ENCODE measurements around the gene PKNOX2.

PKNOX2 gene

GRCh38 chr11:125454047-125454446, 289.5 kb downstream of the PKNOX2 start:
- no peak for DNase-seq

GRCh38 chr11:125455851-125456250, 291.3 kb downstream of the PKNOX2 start:
- DNase-seq: no peak

- no peak for DNase-seq
Observed at GRCh38 chr11:125457814-125458343, 293.3 kb downstream of the PKNOX2 start.

DNA sequence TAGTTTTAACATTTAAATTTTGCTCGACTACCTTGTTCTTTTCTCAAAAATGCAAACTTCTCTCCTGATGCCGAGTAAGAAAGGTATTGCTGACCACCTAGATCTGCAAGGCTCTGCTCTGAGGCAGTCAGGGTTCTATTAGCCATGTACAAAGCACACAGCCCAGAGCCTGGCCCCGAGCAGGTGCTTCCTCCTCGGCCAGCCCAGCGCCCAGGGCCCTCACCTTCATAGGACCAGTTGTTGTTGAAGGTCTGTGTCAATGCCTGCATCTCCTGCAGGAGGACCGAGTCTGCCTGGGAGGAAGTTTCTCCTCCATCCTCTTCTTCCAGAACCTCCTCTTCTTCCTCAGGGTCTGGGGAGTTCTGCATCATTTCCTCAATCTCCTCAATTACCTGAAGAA, 295.7 kb downstream of the PKNOX2 start:
- DNase-seq: no peak

DNA sequence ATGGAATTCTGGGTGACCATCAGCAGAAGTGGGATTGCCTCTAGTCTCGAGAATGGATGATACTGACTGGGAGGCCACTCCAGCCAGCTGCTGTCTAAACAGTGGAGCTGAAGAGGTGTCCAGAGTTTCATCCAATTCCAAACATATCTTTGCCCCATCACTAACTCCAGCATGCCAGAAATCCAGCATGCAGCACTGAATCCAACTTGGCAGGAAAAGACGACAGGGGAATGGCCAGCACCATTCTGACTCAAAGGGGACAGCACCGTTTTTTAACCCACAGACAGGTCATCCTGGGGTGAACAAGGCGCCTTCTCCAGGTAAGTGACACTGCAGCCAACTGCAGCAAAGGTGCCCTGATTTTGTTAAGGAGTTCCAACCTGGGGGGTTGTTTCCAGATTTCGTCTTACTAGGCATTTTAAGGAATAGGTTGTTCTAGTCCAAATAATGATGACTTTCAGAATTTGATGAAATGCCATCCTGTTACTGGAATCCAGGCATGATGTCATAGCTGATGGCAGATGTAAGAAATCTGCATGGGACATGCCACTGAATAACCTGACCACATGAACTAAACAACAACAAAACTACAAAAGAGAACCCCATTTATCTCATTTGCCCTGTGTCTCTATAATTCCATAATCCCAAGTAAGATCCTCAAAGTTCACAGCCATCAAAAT, 299.2 kb downstream of the PKNOX2 start:
- DNase-seq: no peak

GRCh38 chr11:125464270-125464662, 299.7 kb downstream of the PKNOX2 start:
- no peak for DNase-seq

DNA sequence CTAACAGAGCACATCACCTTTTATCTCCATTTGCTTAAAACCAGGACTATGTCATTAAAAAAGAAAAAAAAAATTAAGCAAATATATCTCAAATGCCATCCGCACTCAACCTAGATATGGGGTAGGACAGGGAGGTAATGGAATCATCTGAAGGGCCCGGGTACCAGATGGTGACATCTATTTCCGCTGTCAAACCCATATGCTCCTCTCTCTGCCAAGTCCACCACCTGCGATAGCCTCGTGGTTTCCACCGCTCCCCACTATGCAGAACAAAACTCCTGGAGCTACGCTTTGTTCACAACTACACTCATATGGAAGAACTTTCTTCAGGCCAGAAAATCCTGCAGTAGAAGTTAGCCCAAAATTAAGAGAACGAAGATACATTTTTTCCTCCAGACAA, 300.1 kb downstream of the PKNOX2 start:
- DNase-seq: no peak

DNA sequence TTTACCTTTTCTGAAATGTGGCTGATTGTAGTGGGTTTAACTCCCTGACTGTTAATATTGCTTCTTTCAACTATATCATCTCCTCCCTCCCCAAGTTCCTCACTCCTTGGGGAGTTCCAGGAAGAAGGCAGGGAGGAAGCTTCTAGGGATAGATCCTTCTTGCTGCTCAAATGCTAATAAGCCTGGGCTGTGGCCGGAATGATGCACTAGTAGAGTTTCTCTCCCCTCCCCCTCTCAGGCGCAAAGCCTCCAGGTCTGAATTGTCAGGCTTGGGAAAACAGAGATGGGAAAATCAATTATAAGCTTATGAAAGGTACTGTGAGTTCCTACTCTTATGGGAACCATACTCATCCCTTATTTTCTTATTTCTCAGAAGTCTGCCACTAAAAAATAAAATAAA, 300.7 kb downstream of the PKNOX2 start:
- no peak for DNase-seq

- DNase-seq: no peak
Observed at GRCh38 chr11:125465701-125466100, 301.1 kb downstream of the PKNOX2 start.

- DNase-seq: no peak
Observed at GRCh38 chr11:125468025-125468424, 303.5 kb downstream of the PKNOX2 start.

- DNase-seq: no peak
Observed at GRCh38 chr11:125468852-125469251, 304.3 kb downstream of the PKNOX2 start.

DNA sequence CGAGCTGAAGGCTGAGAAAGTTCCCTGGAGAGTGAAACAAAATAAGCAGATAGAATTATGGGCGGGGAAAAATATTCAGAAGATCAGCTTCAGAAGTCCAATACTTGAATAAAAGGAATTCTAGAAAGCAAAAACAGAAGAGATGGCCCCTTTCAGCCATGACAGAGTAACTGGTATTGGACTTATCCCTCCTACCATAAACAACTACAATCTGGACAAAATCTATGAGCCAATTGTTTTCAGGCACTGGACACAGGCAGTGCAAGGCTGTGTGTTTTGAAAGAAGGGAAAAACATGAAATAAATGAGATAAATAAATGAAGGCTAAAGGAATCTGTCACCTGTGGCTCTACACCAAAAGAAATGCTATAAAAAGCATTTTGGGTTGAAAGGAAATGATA, 305.8 kb downstream of the PKNOX2 start:
- no peak for DNase-seq

- no peak for DNase-seq
Observed at GRCh38 chr11:125476721-125477120, 312.2 kb downstream of the PKNOX2 start.

GRCh38 chr11:125479137-125479536, 314.6 kb downstream of the PKNOX2 start:
- no peak for DNase-seq

DNA sequence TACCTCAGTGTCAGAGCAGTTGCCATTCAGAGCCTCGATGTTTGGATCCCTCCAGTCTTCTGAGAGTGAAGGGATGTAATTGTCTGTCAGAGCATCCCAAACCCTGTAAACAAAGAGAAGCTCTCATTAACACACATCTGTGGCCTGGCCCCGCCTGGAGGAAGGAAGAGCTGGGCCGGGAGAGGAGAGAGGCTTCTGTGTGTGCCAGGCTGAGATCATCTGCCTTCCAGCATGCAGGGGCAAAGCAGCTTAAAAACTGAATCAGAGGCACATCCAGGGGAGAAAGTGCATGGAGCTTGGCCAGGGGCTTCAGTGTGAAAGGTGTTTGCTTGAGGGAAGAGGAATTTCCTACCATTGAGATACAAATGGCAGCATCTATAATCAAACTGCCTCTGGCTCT, 317.0 kb downstream of the PKNOX2 start:
- no peak for DNase-seq

All from CD4-positive, alpha-beta T cell treated with Interleukin-12 subunit alpha and Interleukin-12 subunit beta, for 1 hour (primary cell).